Measurements from ENCODE around the gene INPP5J. TPM values are rescaled to one million over a fixed set of nuclear protein-coding genes. Genes with fewer than 3 reads are reported as not detected.

INPP5J gene
- total RNA-seq, 1 experiment from 2014 or later, result 1.7 TPM

DNA sequence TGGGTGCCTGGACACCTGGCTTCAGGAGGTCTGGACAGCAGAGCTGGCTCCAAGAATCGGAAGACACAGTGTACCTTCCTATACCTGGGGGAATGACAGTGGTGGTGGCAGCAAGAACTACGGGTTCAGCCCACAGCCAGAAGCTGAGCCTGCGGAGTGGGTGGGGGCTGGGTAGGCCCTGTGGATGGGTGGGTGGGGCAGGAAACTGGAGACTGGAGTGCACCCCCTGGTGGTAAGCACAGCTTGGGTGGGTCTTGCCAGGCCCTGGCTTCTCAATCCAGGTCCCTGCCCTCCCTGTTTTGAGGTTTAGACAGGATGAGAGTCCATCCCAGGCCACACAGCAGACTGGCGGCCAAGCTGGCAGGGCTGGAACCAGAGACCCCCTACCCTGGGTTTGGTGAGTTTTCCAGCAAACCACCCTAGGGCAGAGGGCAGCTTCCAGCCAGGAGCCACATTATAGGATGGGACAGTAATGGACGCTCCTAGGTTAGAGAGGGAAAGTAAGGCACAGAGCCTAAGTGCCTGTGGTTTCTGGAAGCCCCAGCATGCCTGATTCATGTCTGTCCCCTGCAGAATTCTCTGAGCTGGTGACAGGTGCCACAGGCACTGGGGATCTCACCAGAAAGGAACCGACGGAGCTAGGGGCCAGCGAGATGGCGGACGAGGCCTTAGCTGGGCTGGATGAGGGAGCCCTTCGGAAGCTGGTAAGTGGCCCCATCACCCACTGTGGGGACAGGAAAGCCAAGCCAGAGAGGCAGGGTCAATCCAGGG lies 40.0 kb upstream of the INPP5J start:
- H3K4me3 ChIP-seq (ENCODE audit: low read depth in 2 of 2, low read length in 2 of 2), result peak overlapping the region; percentile 73 to 79
- peak overlapping the region; percentile 76 for H3K27ac ChIP-seq (ENCODE audit: low read length)
- no peak for DNase-seq (ENCODE audit: low read depth, low spot score)
- ChIA-PET CTCF (interaction anchor here (0.6 kb wide), 2 partner anchors 46 to 161 kb away, joined by 3 to 5 read pairs; no protein-coding TSS in a partner anchor), POLR2A (interaction anchor here (0.5 to 0.9 kb wide), 2 partner anchors 107 to 113 kb away, joined by 3 read pairs; no protein-coding TSS in a partner anchor)
- in situ Hi-C loops (cut with HindIII; ENCODE audit: low pct_unique_long_range_greater_than_20kb, low sequenced_read_pairs), result no loop called here
- peaks cover 5% of the 10 kb centered on the region; the same call in 1 of the 2 replicates for H3K36me3 ChIP-seq (ENCODE audit: control insufficient read depth, insufficient read depth, low read length)
- TF ChIP-seq, protein P1, sequence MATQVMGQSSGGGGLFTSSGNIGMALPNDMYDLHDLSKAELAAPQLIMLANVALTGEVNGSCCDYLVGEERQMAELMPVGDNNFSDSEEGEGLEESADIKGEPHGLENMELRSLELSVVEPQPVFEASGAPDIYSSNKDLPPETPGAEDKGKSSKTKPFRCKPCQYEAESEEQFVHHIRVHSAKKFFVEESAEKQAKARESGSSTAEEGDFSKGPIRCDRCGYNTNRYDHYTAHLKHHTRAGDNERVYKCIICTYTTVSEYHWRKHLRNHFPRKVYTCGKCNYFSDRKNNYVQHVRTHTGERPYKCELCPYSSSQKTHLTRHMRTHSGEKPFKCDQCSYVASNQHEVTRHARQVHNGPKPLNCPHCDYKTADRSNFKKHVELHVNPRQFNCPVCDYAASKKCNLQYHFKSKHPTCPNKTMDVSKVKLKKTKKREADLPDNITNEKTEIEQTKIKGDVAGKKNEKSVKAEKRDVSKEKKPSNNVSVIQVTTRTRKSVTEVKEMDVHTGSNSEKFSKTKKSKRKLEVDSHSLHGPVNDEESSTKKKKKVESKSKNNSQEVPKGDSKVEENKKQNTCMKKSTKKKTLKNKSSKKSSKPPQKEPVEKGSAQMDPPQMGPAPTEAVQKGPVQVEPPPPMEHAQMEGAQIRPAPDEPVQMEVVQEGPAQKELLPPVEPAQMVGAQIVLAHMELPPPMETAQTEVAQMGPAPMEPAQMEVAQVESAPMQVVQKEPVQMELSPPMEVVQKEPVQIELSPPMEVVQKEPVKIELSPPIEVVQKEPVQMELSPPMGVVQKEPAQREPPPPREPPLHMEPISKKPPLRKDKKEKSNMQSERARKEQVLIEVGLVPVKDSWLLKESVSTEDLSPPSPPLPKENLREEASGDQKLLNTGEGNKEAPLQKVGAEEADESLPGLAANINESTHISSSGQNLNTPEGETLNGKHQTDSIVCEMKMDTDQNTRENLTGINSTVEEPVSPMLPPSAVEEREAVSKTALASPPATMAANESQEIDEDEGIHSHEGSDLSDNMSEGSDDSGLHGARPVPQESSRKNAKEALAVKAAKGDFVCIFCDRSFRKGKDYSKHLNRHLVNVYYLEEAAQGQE (IDR thresholded peaks at IDR 0.05; ENCODE audit: insufficient read depth in 1 of 2, low read depth in 2 of 2, low read length in 1 of 2), result no peak
- no peak for TF ChIP-seq TCF7L2 (IDR thresholded peaks at IDR 0.05; ENCODE audit: low read depth, low read length)
- TF ChIP-seq POLR2AphosphoS5 (IDR thresholded peaks at IDR 0.05; ENCODE audit: low read depth, low read length), result no peak
- TF ChIP-seq, protein P2, sequence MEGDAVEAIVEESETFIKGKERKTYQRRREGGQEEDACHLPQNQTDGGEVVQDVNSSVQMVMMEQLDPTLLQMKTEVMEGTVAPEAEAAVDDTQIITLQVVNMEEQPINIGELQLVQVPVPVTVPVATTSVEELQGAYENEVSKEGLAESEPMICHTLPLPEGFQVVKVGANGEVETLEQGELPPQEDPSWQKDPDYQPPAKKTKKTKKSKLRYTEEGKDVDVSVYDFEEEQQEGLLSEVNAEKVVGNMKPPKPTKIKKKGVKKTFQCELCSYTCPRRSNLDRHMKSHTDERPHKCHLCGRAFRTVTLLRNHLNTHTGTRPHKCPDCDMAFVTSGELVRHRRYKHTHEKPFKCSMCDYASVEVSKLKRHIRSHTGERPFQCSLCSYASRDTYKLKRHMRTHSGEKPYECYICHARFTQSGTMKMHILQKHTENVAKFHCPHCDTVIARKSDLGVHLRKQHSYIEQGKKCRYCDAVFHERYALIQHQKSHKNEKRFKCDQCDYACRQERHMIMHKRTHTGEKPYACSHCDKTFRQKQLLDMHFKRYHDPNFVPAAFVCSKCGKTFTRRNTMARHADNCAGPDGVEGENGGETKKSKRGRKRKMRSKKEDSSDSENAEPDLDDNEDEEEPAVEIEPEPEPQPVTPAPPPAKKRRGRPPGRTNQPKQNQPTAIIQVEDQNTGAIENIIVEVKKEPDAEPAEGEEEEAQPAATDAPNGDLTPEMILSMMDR (IDR thresholded peaks at IDR 0.05), result peak; percentile 77
- H3K9me3 ChIP-seq (ENCODE audit: control insufficient read depth, insufficient read depth, low read depth, low read length), result no peaks in the 10 kb centered on the region
- H3K27me3 ChIP-seq (ENCODE audit: control insufficient read depth, insufficient read depth, low read length), result no peaks in the 10 kb centered on the region
- intact Hi-C loops (cut with micrococcal nuclease; ENCODE audit: unreplicated experiment), result loop anchor here (5.0 kb wide), 1 partner anchor 135 kb away; no protein-coding TSS in a partner anchor
- peak; percentile 36; the same call in 1 of the 2 replicates for ATAC-seq
- no TSS peak for BruUV-seq (replicated peaks)
- H3K4me1 ChIP-seq (ENCODE audit: control insufficient read depth, insufficient read depth, low read length), result peaks cover 16% of the 10 kb centered on the region

DNA sequence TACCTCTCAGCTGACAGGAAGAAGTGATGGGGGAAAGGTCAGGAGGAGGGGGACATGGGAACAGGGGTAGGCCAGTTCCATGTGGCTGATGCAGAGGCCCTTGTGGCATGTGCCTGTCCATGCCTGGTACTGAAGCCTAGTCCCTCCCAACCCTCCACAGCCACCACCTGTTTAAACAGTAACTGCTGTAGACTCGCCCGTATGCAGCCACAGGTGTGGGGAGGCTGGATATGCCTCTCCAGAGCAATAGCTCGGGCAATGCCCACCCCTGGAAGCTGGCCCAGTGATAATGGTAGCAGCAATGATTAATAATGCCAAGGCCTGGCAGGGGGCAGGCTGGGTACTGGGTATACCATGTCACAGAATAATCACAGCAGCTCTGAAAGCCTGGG lies 39.4 kb upstream of the INPP5J start:
- Histone ChIP-seq H3K36me3 (ENCODE audit: control insufficient read depth, insufficient read depth, low read length) (peaks cover 5% of the 10 kb centered on the region; the same call in 1 of the 2 replicates), H3K9me3 (ENCODE audit: control insufficient read depth, insufficient read depth, low read depth, low read length) (no peaks in the 10 kb centered on the region), H3K4me3 (ENCODE audit: low read depth in 2 of 2, low read length in 2 of 2) (no peak overlapping the region; a peak in 1 of 4 replicates), H3K27me3 (ENCODE audit: control insufficient read depth, insufficient read depth, low read length) (no peaks in the 10 kb centered on the region), H3K4me1 (ENCODE audit: control insufficient read depth, insufficient read depth, low read length) (peaks cover 16% of the 10 kb centered on the region), H3K27ac (ENCODE audit: low read length) (peak overlapping the region; percentile 91; the same call in 1 of the 2 replicates)
- no peak for DNase-seq (ENCODE audit: low read depth, low spot score)
- TF ChIP-seq TCF7L2 (IDR thresholded peaks at IDR 0.05; ENCODE audit: low read depth, low read length) (no peak), SIN3A (IDR thresholded peaks at IDR 0.05; ENCODE audit: borderline replicate concordance, insufficient read depth, low read depth, low read length) (no peak), POLR2AphosphoS5 (IDR thresholded peaks at IDR 0.05; ENCODE audit: low read depth, low read length) (no peak)
- TF ChIP-seq, protein P1 (IDR thresholded peaks at IDR 0.05; ENCODE audit: insufficient read depth in 1 of 2, low read depth in 2 of 2, low read length in 1 of 2), result no peak
- TF ChIP-seq, protein P2 (IDR thresholded peaks at IDR 0.05), result no peak
- no peak for ATAC-seq
- intact Hi-C loops (cut with micrococcal nuclease; ENCODE audit: unreplicated experiment) (loop anchor here (5.0 kb wide), 1 partner anchor 136 kb away; no protein-coding TSS in a partner anchor), in situ Hi-C loops (cut with HindIII; ENCODE audit: low pct_unique_long_range_greater_than_20kb, low sequenced_read_pairs) (no loop called here)
- ChIA-PET CTCF (interaction anchor here (0.6 kb wide), 1 partner anchor 47 kb away, joined by 3 read pairs; no protein-coding TSS in a partner anchor), POLR2A (interaction anchor here (0.5 kb wide), 1 partner anchor 108 kb away, joined by 3 read pairs; no protein-coding TSS in a partner anchor)
- BruUV-seq (replicated peaks), result no TSS peak

Data from Panc1 (cell line).